GM18511 (cell line): ENCODE results near the gene MTM1.

ENCODE experiments used
- ATAC-seq: cut with Tn5 transposase; IDR thresholded peaks from one replicate; pipeline ENCODE4 v1.9.1; 2021; ENCODE audit warnings: mild to moderate bottlenecking, moderate library complexity; ENCODE audit not compliant: unreplicated experiment

The MTM1 gene

GRCh38 chrX:150702966-150703694 lies 134.7 kb downstream of the MTM1 start:
- ATAC-seq: no peak

GRCh38 chrX:150703695-150703974 lies 135.2 kb downstream of the MTM1 start:
- ATAC-seq: no peak

GRCh38 chrX:150704030-150704613 lies 135.7 kb downstream of the MTM1 start:
- ATAC-seq: no peak

GRCh38 chrX:150712619-150713018 lies 144.2 kb downstream of the MTM1 start:
- no peak for ATAC-seq

- ATAC-seq: no peak
These were observed 146.8 kb downstream of the MTM1 start for GRCh38 chrX:150715184-150715583.

GRCh38 chrX:150719621-150720020 lies 151.2 kb downstream of the MTM1 start:
- ATAC-seq: no peak
